GM12878 (cell line): ENCODE results near the gene DCAF7.

ENCODE experiments used
- CBFB ChIP-seq: IDR thresholded peaks from 2 replicates; pipeline ENCODE4 v1.6.1; 2016; ENCODE audit warnings: antibody characterized with exemption, low read depth
- CHD2 ChIP-seq: IDR thresholded peaks from 2 replicates; pipeline ENCODE4 v1.6.1; 2011; ENCODE audit warnings: low read depth, low read length, improper control_type of control experiment, borderline replicate concordance
- JUND ChIP-seq: IDR thresholded peaks from 2 replicates; pipeline ENCODE4 v1.6.1; 2012; ENCODE audit warnings: low read depth, mild to moderate bottlenecking, low read length, improper control_type of control experiment, moderate library complexity
- MEF2A ChIP-seq: IDR thresholded peaks from 2 replicates; pipeline ENCODE4 v1.6.1; 2011; ENCODE audit warnings: low read depth, mild to moderate bottlenecking, low read length, moderate library complexity; ENCODE audit not compliant: insufficient read depth
- NR2C2 ChIP-seq: IDR thresholded peaks from 2 replicates; pipeline ENCODE4 v1.6.1; 2011; ENCODE audit warnings: borderline replicate concordance, low read depth; ENCODE audit not compliant: control insufficient read depth, insufficient read length
- POLR2A ChIP-seq: IDR thresholded peaks from 2 replicates; pipeline ENCODE4 v1.6.1; 2011; ENCODE audit warnings: low read depth, mild to moderate bottlenecking, low read length
- RAD21 ChIP-seq: IDR thresholded peaks from 2 replicates; pipeline ENCODE4 v1.6.1; 2011; ENCODE audit warnings: mild to moderate bottlenecking, low read depth, low read length, moderate library complexity; ENCODE audit not compliant: insufficient read depth
- ZNF24 ChIP-seq: fragments of 450-650 bp; IDR thresholded peaks from 2 replicates; pipeline ENCODE4 v1.6.1; 2017; ENCODE audit warnings: antibody characterized with exemption, mild to moderate bottlenecking
- ZNF274 ChIP-seq: IDR thresholded peaks from one replicate; pipeline ENCODE4 v1.8.0; 2011; ENCODE audit not compliant: insufficient read length, insufficient read depth
- TF ChIP-seq, protein P1 (sequence below), 3 experiments: IDR thresholded peaks in 2 of 3; conservative IDR thresholded peaks in 1 of 3; 2 replicates each; pipeline ENCODE4 v1.5.1; 2011; ENCODE audit warnings: low read depth in 3 of 3, low read length in 3 of 3, mild to moderate bottlenecking in 3 of 3, control low read depth in 2 of 3, moderate library complexity in 2 of 3, inconsistent platforms in 1 of 3, mixed read lengths in 1 of 3; ENCODE audit not compliant: control insufficient read depth in 2 of 3, insufficient read depth in 1 of 3; ENCODE audit errors: extremely low read depth in 1 of 3

DNA sequence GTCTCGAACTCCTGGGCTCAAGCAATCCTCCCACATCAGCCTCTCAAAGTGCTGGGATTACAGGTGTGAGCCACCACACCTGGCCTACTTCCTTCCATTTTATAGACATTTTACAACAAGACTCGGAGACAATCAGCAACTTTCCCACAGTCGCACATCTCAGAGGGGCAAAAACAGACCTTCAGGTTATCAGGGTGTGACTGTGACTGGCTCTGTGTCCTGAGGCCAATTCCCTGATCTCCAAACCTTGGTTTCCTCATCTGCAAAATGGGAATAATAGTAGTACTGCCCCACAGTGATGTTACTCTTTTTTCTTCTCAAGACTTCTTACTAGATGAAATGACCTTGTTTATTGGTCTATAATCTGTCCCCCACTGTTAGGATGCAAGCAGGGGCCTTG, 37.9 kb upstream of the DCAF7 start:
- no peak for TF ChIP-seq JUND
- TF ChIP-seq POLR2A: no peak
- TF ChIP-seq ZNF24: no peak
- TF ChIP-seq, protein P1, sequence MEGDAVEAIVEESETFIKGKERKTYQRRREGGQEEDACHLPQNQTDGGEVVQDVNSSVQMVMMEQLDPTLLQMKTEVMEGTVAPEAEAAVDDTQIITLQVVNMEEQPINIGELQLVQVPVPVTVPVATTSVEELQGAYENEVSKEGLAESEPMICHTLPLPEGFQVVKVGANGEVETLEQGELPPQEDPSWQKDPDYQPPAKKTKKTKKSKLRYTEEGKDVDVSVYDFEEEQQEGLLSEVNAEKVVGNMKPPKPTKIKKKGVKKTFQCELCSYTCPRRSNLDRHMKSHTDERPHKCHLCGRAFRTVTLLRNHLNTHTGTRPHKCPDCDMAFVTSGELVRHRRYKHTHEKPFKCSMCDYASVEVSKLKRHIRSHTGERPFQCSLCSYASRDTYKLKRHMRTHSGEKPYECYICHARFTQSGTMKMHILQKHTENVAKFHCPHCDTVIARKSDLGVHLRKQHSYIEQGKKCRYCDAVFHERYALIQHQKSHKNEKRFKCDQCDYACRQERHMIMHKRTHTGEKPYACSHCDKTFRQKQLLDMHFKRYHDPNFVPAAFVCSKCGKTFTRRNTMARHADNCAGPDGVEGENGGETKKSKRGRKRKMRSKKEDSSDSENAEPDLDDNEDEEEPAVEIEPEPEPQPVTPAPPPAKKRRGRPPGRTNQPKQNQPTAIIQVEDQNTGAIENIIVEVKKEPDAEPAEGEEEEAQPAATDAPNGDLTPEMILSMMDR (IDR thresholded peaks at IDR 0.05 in 2 of 3, conservative IDR thresholded peaks at IDR 0.05 in 1 of 3; ENCODE audit: control insufficient read depth in 2 of 3, extremely low read depth in 1 of 3, insufficient read depth in 1 of 3, low read depth in 3 of 3, low read length in 3 of 3): no peak
- no peak for TF ChIP-seq RAD21
- TF ChIP-seq NR2C2: no peak
- TF ChIP-seq MEF2A: no peak
- no peak for TF ChIP-seq CHD2
- TF ChIP-seq ZNF274: no peak
- TF ChIP-seq CBFB: no peak
